ENCODE measurements around the gene PAX7.

PAX7 gene

DNA sequence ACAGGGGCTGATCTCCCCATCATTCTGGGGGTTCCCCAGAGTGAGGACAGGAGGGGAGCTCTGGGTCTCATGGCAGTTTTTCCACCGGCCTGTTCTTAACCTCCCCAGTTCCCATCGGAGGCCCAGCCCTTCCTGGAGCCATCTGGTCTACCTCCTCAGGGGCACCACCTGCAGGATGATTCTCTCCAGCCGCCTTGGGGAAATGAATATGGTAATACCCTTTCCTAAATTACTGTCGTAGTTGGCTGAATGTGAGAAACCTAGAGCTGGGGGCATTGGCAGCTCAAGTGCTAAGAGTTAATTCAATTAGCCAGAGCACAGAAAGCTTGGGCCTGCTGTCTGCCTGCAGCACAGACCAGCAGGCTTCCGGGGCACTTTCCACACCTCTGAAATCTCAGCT lies 163.9 kb downstream of the PAX7 start:
- Histone ChIP-seq H3K4me1 (ENCODE audit: control extremely low read depth in 1 of 4, control insufficient read depth in 4 of 4, insufficient read depth in 4 of 4, low read length in 3 of 4) (no peaks in the 10 kb centered on the region), H3K27me3 (replicated peaks in 2 of 5; ENCODE audit: control insufficient read depth in 4 of 5, insufficient read depth in 5 of 5, low read length in 4 of 5) (peaks cover 0 to 72% (median 5%) of the 10 kb centered on the region in 5 experiments), H3K36me3 (ENCODE audit: control insufficient read depth in 4 of 4, insufficient read depth in 4 of 4, low read length in 3 of 4) (no peaks in the 10 kb centered on the region), H3K4me3 (ENCODE audit: control insufficient read depth in 1 of 7, extremely low read depth in 1 of 7, insufficient read depth in 4 of 7, low read depth in 2 of 7, low read length in 6 of 7) (no peak overlapping the region), H3K9me3 (ENCODE audit: control extremely low read depth in 1 of 5, control insufficient read depth in 4 of 5, insufficient read depth in 2 of 5, low read depth in 1 of 5, low read length in 4 of 5) (peaks cover 0 to 9% (median 4%) of the 10 kb centered on the region in 5 experiments), H3K27ac (ENCODE audit: insufficient read depth in 1 of 2, low read depth in 1 of 2, low read length in 2 of 2, poor library complexity in 1 of 2, severe bottlenecking in 2 of 2) (no peak overlapping the region)
- ChIA-PET POLR2A (no interaction called here), CTCF (no interaction called here)
- 23% methylated on average over 3 of the region's 5 CpGs for WGBS (ENCODE audit: insufficient coverage)
- DNase-seq = peak in 1 of 3 donors; percentile 3

DNA sequence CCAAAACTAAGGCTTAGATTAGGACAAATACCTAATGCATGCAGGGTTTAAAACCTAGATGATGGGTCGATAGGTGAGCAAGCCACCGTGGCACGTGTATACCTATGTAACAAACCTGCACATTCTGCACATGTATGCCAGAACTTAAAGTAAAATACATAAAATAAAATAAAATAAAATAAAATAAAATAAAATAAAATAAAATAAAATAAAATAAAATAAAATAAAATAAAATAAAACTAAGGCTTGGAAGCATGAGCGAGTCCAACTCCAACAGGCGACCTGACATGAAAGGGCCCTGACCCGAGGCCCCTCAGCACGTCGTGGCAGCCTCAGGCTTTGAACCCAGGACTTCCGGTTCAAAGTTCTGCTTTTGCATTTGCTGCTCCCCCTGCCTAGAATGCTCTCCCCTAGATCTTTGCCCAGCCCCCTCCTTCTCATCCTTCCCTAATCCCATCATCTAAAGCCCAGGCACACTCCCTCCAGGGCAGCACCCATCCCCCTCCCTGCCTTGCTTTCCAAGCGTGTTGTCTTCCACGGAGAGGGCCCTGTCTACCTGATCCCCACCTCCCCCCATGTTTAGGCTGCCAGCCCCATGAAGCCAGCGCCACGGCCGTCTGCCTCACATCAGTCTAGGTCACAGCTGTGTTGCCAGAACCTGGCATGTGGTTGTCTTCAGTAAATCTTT lies 164.5 kb downstream of the PAX7 start:
- Histone ChIP-seq H3K9me3 (ENCODE audit: control extremely low read depth in 1 of 5, control insufficient read depth in 4 of 5, insufficient read depth in 2 of 5, low read depth in 1 of 5, low read length in 4 of 5) (peaks cover 0 to 9% (median 4%) of the 10 kb centered on the region in 5 experiments), H3K27ac (ENCODE audit: insufficient read depth in 1 of 2, low read depth in 1 of 2, low read length in 2 of 2, poor library complexity in 1 of 2, severe bottlenecking in 2 of 2) (no peak overlapping the region), H3K4me1 (ENCODE audit: control extremely low read depth in 1 of 4, control insufficient read depth in 4 of 4, insufficient read depth in 4 of 4, low read length in 3 of 4) (no peaks in the 10 kb centered on the region), H3K27me3 (replicated peaks in 2 of 5; ENCODE audit: control insufficient read depth in 4 of 5, insufficient read depth in 5 of 5, low read length in 4 of 5) (peaks cover 0 to 66% (median 5%) of the 10 kb centered on the region in 5 experiments), H3K4me3 (ENCODE audit: control insufficient read depth in 1 of 7, extremely low read depth in 1 of 7, insufficient read depth in 4 of 7, low read depth in 2 of 7, low read length in 6 of 7) (no peak overlapping the region), H3K36me3 (ENCODE audit: control insufficient read depth in 4 of 4, insufficient read depth in 4 of 4, low read length in 3 of 4) (no peaks in the 10 kb centered on the region)
- 65% methylated on average over 11 of the region's 14 CpGs for WGBS (ENCODE audit: insufficient coverage)
- CTCF ChIA-PET = interaction anchor here (1.2 kb wide), 1 partner anchor 20 kb away, joined by 3 read pairs; no protein-coding TSS in a partner anchor
- no peak for DNase-seq
- POLR2A ChIA-PET = no interaction called here

DNA sequence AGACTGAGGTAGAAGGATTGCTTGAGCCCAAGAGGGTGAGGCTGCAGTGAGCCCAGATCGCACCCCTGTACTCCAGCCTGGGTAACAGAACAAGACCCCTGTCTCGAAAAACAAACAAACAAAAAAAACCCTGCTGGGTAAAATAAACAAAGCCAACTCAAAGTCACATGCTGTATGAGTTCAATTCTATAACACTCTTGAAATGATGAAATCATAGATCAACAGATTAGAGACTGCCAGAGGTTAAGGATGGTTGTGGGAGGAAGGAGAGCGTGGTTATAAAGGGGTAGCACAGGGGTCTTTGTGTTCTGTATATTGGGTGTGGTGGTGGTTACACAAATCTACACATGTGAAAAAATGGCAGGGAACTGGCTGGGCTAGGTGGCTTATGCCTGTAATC lies 166.3 kb downstream of the PAX7 start:
- 91% methylated on average over 1 of the region's 3 CpGs for WGBS (ENCODE audit: insufficient coverage)
- Histone ChIP-seq H3K4me1 (ENCODE audit: control extremely low read depth in 1 of 4, control insufficient read depth in 4 of 4, insufficient read depth in 4 of 4, low read length in 3 of 4) (no peaks in the 10 kb centered on the region), H3K27ac (ENCODE audit: insufficient read depth in 1 of 2, low read depth in 1 of 2, low read length in 2 of 2, poor library complexity in 1 of 2, severe bottlenecking in 2 of 2) (no peak overlapping the region), H3K27me3 (replicated peaks in 2 of 5; ENCODE audit: control insufficient read depth in 4 of 5, insufficient read depth in 5 of 5, low read length in 4 of 5) (peaks cover 0 to 49% (median 2%) of the 10 kb centered on the region in 5 experiments), H3K9me3 (ENCODE audit: control extremely low read depth in 1 of 5, control insufficient read depth in 4 of 5, insufficient read depth in 2 of 5, low read depth in 1 of 5, low read length in 4 of 5) (peaks cover 0 to 11% (median 4%) of the 10 kb centered on the region in 5 experiments), H3K4me3 (ENCODE audit: control insufficient read depth in 1 of 7, extremely low read depth in 1 of 7, insufficient read depth in 4 of 7, low read depth in 2 of 7, low read length in 6 of 7) (no peak overlapping the region), H3K36me3 (ENCODE audit: control insufficient read depth in 4 of 4, insufficient read depth in 4 of 4, low read length in 3 of 4) (no peaks in the 10 kb centered on the region)
- CTCF ChIA-PET = no interaction called here
- POLR2A ChIA-PET = no interaction called here
- no peak for DNase-seq

Data from common myeloid progenitor, CD34-positive (primary cell).